ENCODE results near the gene TRPV3.

GRCh38 chr17:3497101-3497500, 60.5 kb downstream of the TRPV3 start:
- no peak for TF ChIP-seq POLR2A (IDR thresholded peaks at IDR 0.05)
- no peak for TF ChIP-seq CTCF (IDR thresholded peaks at IDR 0.05)

All from Peyer's patch (tissue), 4 donors.